Gastroesophageal sphincter (tissue), 3 donors: Measurements from ENCODE around the gene EFEMP2.

ENCODE experiments used
- POLR2AphosphoS5 ChIP-seq: sonication (generic); formaldehyde crosslinking; IDR thresholded peaks from one replicate; pipeline ENCODE4 v1.6.1; 2017; ENCODE audit warnings: antibody characterized with exemption
- TF ChIP-seq, protein P1 (sequence below), 4 experiments: fragments of 200-600 bp in 2 of 4; fragments of 450-650 bp in 2 of 4; sonication (generic) in 1 of 4; IDR thresholded peaks; one replicate each; pipeline ENCODE4 v1.5.1; 2017 to 2019; ENCODE audit warnings: antibody characterized with exemption in 4 of 4, mild to moderate bottlenecking in 2 of 4, moderate library complexity in 2 of 4

GRCh38 chr11:65853246-65853979 is 19.2 kb downstream of the EFEMP2 start:
- TF ChIP-seq, protein P1, sequence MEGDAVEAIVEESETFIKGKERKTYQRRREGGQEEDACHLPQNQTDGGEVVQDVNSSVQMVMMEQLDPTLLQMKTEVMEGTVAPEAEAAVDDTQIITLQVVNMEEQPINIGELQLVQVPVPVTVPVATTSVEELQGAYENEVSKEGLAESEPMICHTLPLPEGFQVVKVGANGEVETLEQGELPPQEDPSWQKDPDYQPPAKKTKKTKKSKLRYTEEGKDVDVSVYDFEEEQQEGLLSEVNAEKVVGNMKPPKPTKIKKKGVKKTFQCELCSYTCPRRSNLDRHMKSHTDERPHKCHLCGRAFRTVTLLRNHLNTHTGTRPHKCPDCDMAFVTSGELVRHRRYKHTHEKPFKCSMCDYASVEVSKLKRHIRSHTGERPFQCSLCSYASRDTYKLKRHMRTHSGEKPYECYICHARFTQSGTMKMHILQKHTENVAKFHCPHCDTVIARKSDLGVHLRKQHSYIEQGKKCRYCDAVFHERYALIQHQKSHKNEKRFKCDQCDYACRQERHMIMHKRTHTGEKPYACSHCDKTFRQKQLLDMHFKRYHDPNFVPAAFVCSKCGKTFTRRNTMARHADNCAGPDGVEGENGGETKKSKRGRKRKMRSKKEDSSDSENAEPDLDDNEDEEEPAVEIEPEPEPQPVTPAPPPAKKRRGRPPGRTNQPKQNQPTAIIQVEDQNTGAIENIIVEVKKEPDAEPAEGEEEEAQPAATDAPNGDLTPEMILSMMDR (IDR thresholded peaks at IDR 0.05), result no peak
- no peak for TF ChIP-seq POLR2AphosphoS5
